NCI-H226 (cell line): Measurements from ENCODE around the gene MYO1H.
"Not testable (repeated sequence)": the region's sequence is repeated elsewhere in the genome, so short reads cannot be mapped to it uniquely, and the experiment has no call there.

Experiments
- DNase-seq: peaks from one replicate; pipeline ENCODE4 v3.0.0-alpha.2; 2015

MYO1H gene

DNA sequence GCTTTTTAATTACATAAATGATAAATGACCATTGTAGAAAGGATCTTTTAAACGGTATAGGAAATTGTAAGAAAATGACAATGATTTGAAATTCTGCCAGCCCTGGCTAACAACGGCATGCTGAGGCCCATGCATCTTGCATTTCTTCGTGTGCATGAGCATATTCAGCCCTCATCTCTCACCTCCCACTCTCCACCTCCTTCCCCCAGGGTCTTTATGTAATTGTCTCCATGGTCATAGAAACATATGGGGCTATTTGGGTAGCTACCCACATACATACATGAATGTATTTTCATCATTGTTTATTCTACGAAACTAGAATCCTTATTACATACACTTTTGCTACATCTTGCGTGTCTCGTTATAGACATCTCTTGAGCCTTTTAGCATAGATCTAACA lies 4.5 kb downstream of the MYO1H start:
- DNase-seq: no peak

GRCh38 chr12:109356577-109356976 lies 8.9 kb downstream of the MYO1H start:
- DNase-seq: no peak

DNA sequence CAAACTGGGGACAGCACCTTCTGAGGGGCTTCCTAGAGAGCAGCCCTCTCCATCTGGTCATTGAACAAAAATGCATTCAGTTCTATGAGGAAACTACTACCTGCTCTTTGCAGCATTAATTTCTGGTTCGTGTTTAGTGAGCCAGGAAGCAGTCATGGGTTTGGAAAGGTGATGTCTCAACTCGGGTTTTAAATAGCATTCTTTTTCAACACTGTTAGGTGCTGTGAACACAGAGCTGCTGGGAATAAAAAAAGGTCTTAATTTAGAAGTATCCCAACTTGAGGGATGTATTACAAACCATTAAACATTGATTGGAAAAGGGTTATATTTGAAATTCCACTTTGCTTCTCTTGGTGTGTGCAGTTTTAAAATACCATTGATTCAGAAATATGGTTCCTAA lies 9.3 kb downstream of the MYO1H start:
- DNase-seq: no peak

- DNase-seq: no peak
These were observed 10.6 kb downstream of the MYO1H start for GRCh38 chr12:109358154-109358869.

GRCh38 chr12:109359131-109359690 lies 11.5 kb downstream of the MYO1H start:
- no peak for DNase-seq

- DNase-seq: no peak
These were observed 22.1 kb downstream of the MYO1H start for GRCh38 chr12:109369831-109370230.

- no peak for DNase-seq
These were observed 29.5 kb downstream of the MYO1H start for GRCh38 chr12:109377139-109377685.

DNA sequence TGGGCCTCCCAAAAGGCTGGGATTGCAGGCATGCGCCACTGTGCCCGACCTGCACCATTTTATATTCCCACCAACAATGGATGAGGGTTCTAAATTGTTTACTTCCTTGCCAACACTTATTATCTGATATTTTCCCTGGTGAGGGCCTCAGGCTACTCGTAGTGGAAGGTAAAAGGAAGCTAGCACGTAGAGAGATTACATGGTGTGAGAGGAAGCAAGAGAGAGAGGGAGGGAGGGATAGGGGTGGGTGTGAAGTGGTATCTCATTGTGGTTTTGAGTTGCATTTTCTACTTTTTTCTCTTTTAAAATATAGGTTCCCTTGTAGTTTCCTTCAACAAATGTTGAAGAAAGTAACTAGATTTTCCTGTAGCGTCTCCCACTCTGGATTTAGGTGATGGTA lies 30.9 kb downstream of the MYO1H start:
- no peak for DNase-seq

DNA sequence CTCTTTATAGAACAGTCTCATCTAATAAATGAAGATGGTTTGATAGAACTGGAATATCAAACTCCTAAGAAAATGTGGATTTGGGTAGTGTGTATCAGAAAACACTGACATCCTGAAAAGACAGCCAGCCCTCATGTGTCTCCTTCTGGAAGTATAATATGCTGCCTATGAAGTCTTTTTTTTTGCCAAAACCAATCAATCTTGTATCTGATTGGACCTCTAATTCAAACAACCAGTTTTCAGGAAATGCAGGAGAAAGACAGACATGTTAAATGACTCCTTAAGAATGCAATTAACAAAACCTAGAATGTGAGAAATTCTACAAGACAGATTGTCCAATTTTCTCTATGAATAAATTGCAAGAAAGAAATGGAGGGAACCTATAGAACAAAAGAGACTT lies 34.3 kb downstream of the MYO1H start:
- DNase-seq: no peak

DNA sequence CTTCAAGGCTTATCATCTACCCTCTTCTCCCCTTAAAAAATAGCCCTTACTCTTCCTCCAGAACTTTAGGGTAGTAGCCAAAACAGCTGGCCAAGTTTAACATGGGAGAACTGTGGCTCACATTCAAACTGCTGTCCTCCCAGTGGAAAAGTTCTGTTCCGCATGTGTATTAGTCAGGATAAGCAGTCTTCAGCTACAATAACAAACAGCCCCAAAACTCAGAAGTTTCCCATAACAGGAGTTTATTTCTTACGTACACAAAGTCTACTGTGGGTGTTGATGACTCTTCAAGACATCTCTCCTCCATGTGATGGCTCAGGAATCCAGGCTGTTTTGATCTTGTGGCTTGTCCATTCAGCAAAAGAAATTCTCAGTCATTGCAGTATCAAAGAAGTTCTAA lies 35.5 kb downstream of the MYO1H start:
- no peak for DNase-seq

DNA sequence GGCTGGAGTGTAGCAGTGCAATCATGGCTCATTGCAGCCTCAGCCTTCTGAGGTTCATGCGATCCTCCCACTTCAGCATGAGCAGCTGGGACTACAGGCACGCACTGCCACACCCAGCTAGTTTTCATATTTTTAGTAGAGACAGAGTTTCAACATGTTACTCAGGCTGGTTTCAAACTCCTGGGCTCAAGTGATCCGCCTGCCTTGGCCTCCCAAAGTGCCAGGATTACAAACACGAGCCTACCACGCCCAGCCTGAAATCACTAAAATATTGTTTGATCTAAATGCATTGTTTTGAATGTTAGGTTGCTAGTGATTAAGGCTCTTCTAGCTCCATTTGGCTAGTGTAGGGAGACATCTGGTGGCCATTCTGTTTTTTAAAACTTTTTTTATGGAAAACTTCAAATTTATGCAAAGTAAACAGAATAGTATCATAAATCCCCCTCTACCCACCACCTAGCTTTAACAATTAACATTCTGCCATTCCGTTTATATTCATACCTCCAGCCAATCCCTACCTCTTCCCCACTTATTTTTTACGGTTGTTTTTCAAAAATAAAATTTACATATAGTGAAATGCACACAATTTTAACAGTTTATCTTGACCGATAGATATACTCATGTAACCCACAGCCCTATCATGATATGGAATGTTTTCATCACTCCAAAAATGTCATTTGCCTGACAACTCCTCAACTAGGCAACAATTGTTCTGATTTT lies 37.8 kb downstream of the MYO1H start:
- peak; percentile 26 for DNase-seq

DNA sequence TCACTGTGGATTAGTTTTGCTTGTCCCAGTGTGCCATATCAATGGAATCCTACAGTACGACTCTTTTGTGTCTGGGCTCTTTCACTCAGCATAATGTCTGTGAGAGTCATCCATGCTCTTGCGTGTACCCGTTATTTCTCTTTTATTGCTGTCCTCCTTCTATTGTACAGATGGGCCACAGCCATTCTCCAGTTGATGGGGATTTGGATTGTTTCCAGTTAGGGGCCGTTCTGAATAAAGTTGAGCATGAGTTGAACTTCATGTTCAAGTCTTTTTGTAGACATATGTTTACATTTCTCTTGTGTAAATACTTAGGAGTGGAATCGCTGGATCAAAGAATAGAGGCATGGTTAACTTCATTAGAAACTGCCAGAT lies 38.3 kb downstream of the MYO1H start:
- no peak for DNase-seq

GRCh38 chr12:109387425-109388166 lies 39.9 kb downstream of the MYO1H start:
- DNase-seq: peak; percentile 8

GRCh38 chr12:109388167-109388563 lies 40.5 kb downstream of the MYO1H start:
- DNase-seq: no peak

DNA sequence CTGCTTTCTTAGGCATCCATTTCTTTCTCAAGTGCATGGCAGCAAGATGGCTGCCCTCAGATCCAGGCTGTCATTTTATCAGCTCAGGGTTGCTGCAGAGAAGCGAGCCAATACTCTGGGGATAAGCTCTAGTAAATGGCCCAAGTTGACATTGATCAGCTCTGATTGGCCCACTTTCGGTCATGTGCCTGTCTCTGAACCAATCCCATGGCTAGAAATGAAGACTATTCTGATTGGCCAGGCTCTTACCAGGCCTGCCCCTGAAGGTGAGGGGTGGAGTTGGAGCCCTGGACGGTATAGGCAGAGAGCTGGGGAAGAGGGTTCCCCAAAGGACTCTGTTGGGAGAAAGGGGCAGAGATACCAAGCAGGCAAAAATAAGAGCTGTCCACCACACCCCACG lies 41.4 kb downstream of the MYO1H start:
- no peak for DNase-seq

DNA sequence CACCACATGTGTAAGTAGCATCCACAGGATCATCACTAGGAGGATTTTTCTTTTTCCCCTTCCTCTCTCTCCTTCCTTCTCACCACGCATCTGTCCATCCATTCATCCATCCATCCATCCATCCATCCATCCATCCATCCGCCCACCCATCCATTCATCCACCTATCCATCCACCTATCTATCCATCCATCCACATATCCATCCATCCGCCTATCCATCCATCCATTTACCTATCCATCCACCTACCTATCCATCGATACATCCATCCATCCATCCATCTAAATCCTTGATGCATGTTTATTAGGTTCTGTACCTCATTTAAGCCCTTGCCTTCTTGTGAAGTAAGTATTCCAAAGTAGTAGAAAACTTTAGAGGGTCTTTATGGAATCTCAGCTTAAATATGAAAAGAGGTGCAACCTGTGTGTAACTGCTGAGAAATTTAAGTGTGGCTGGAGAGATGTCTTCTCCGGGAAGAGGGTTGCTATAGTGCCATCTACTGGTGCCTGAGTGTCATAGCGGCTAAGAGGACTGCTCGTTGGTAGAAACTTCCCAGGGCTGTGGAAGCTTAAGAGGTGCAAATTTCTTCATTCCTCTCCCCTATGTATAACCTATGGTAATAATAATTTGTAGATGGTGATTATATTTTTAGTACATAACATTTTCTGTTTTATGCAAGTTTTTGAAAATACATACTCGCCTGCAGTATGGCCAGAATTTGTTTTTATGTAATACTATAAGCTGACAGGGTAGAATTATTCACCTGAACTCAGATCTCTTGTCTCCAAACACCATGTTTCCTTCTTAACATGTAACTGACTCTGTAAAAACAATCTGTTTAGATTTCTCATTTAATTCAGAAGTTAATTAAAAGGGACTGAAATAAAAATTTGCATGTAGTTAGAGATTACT lies 46.0 kb downstream of the MYO1H start:
- peak; percentile 16 for DNase-seq

DNA sequence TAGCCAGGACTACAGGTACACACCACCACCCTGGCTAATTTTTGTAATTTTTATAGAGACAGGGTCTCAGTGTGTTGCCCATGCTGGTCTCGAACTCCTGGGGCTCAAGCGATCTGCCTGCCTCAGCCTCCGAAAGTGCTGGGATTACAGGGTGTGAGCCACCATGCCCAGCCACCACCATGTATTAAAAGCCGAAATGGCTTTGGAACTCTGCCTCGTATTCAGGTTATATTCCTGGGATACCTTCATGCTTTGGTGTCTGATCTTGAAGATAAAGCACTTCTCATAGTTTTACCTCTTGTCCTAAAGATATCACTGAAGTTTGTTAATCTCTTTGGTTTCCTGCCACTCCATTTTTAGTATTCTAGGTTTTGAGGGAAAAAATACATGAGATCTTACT lies 47.2 kb downstream of the MYO1H start:
- DNase-seq: no peak

DNA sequence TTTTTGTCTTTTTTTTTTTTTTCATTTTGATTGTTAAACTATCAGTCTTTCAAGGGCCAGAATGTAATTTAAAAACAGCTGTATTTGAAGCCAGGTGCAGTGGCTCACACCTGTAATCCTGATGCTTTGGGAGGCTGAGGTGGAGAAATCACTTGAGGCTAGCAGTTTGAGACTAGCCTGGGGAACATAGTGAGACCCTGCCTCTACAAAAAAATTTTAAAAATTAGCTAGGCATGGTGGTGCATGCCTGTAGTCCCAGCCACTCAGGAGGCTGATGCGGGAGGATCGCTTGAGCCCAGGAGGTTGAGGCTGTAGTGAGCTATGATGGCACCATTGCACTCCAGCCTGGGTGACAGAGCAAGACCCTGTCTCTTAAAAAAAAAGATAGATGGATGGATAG lies 57.1 kb downstream of the MYO1H start:
- DNase-seq: not testable (repeated sequence)

- DNase-seq: not testable (repeated sequence)
These were observed 58.4 kb downstream of the MYO1H start for GRCh38 chr12:109406147-109406546.

GRCh38 chr12:109418848-109419480 lies 71.3 kb downstream of the MYO1H start:
- DNase-seq: no peak

DNA sequence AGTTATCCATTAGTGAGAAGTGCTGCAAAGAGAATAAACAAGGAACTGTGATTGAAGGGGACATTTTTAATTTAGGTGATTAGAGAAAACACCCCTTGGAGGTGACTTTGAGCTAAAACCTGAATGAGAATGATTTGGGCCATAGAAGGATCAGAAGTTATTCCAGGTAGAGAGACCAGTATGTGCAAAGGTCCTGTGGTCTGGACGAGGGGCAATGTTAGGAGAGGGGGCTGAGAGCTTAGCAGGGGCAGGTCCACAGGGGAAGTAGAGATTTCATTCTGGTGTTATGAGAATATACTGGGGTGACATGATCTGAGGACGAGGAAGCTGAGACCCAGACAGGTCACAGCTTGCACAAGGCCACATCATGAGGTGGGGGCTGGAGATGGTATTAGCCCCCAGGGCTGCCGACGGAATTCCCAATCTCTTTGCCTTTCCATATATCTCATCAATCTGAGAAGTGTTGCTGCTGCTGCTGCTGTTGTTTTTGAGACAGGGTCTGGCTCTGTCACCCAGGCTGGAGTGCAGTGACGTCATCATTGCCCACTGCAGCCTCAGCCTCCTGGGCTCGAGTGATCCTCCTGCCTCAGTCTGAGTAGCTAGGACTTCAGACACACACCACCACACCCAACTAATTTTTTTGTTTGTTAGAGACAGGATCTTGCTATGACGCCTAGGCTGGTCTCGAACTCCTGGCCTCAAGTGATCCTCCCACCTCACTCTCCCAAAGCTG lies 73.8 kb downstream of the MYO1H start:
- DNase-seq: no peak
